Measurements from ENCODE around the gene COL18A1. TPM values are rescaled to one million over a fixed set of nuclear protein-coding genes. Genes with fewer than 3 reads are reported as not detected.
"Not testable (repeated sequence)": the region's sequence is repeated elsewhere in the genome, so short reads cannot be mapped to it uniquely, and the experiment has no call there.

COL18A1 gene
- polyA plus RNA-seq, 6 donors from 2014 or later = 0.13 to 0.49 (median 0.21) TPM

- DNase-seq = peak; percentile 56
- Mint-ChIP-seq H3K4me3 (peak overlapping the region; percentile 40 to 82 (median 76)), H3K36me3 (no peaks in the 10 kb centered on the region), H3K27ac (peak overlapping the region in 1 of 6 donors; percentile 87), H3K9me3 (no peaks in the 10 kb centered on the region), H3K4me1 (peaks cover 19 to 24% (median 19%) of the 10 kb centered on the region in 3 donors), H3K27me3 (peaks cover 0 to 17% (median 10%) of the 10 kb centered on the region in 3 donors)
- peak; percentile 37 to 57 for ATAC-seq (ENCODE audit: low read depth in 2 of 2)
Observed at GRCh38 chr21:45555557-45556301, 150.8 kb downstream of the COL18A1 start.

- no peaks in the 10 kb centered on the region for H3K36me3 Mint-ChIP-seq
- DNase-seq = no peak
- no peak for ATAC-seq (ENCODE audit: low read depth in 2 of 2)
- peak overlapping the region in 5 of 8 donors; percentile 32 to 76 (median 59) for H3K4me3 Mint-ChIP-seq
- H3K9me3 Mint-ChIP-seq = no peaks in the 10 kb centered on the region
- H3K27me3 Mint-ChIP-seq = peaks cover 0 to 17% (median 13%) of the 10 kb centered on the region in 3 donors
- H3K4me1 Mint-ChIP-seq = peaks cover 13 to 19% (median 14%) of the 10 kb centered on the region in 3 donors
- H3K27ac Mint-ChIP-seq = peak overlapping the region in 1 of 6 donors; percentile 84
Observed at GRCh38 chr21:45556302-45556644, 151.3 kb downstream of the COL18A1 start.

- no peak for ATAC-seq (ENCODE audit: low read depth in 2 of 2)
- no peaks in the 10 kb centered on the region for H3K36me3 Mint-ChIP-seq
- peak overlapping the region in 7 of 8 donors; percentile 24 to 76 (median 59) for H3K4me3 Mint-ChIP-seq
- peaks cover 7 to 12% (median 7%) of the 10 kb centered on the region in 3 donors for H3K4me1 Mint-ChIP-seq
- DNase-seq = no peak
- H3K27me3 Mint-ChIP-seq = peaks cover 0 to 18% (median 14%) of the 10 kb centered on the region in 3 donors
- peak overlapping the region in 2 of 6 donors; percentile 24 to 84 for H3K27ac Mint-ChIP-seq
- H3K9me3 Mint-ChIP-seq = no peaks in the 10 kb centered on the region
Observed at GRCh38 chr21:45556645-45557615, 152.0 kb downstream of the COL18A1 start.

- peak overlapping the region in 1 of 6 donors; percentile 88 for H3K27ac Mint-ChIP-seq
- peaks cover 0 to 2% of the 10 kb centered on the region in 2 donors for H3K36me3 Mint-ChIP-seq
- peaks cover 5 to 10% (median 5%) of the 10 kb centered on the region in 3 donors for H3K4me1 Mint-ChIP-seq
- H3K4me3 Mint-ChIP-seq = peak overlapping the region in 2 of 8 donors; percentile 22 to 70
- peaks cover 0 to 2% (median 0%) of the 10 kb centered on the region in 7 donors for H3K9me3 Mint-ChIP-seq
- ATAC-seq (ENCODE audit: low read depth in 2 of 2) (no peak), DNase-seq (no peak)
- peaks cover 0 to 25% (median 21%) of the 10 kb centered on the region in 3 donors for H3K27me3 Mint-ChIP-seq
Observed at GRCh38 chr21:45557616-45558043, 152.7 kb downstream of the COL18A1 start.

GRCh38 chr21:45558044-45558721 is 153.2 kb downstream of the COL18A1 start:
- Mint-ChIP-seq H3K36me3 (peaks cover 0 to 8% of the 10 kb centered on the region in 2 donors), H3K4me1 (peaks cover 5% of the 10 kb centered on the region in 3 donors), H3K27me3 (peaks cover 0 to 30% (median 27%) of the 10 kb centered on the region in 3 donors), H3K27ac (no peak overlapping the region), H3K9me3 (peaks cover 0 to 8% (median 5%) of the 10 kb centered on the region in 7 donors), H3K4me3 (peak overlapping the region in 2 of 8 donors; percentile 53 to 70)
- no peak for DNase-seq
- no peak for ATAC-seq (ENCODE audit: low read depth in 2 of 2)

GRCh38 chr21:45559216-45560105 is 154.5 kb downstream of the COL18A1 start:
- Mint-ChIP-seq H3K27me3 (peaks cover 6 to 42% (median 35%) of the 10 kb centered on the region in 3 donors), H3K27ac (no peak overlapping the region), H3K36me3 (peaks cover 0 to 8% of the 10 kb centered on the region in 2 donors), H3K4me3 (no peak overlapping the region), H3K4me1 (peaks cover 4% of the 10 kb centered on the region in 3 donors), H3K9me3 (peaks cover 2 to 12% (median 6%) of the 10 kb centered on the region in 7 donors)
- no peak for DNase-seq
- ATAC-seq (ENCODE audit: low read depth in 2 of 2) = no peak

- Mint-ChIP-seq H3K4me3 (no peak overlapping the region), H3K4me1 (no peaks in the 10 kb centered on the region)
Observed at GRCh38 chr21:45560106-45561021, 155.4 kb downstream of the COL18A1 start.

GRCh38 chr21:45561241-45561640 is 156.3 kb downstream of the COL18A1 start:
- not testable (repeated sequence) for DNase-seq; ATAC-seq (ENCODE audit: low read depth in 2 of 2); H3K36me3 Mint-ChIP-seq; H3K4me3 Mint-ChIP-seq; H3K4me1 Mint-ChIP-seq
- H3K27ac Mint-ChIP-seq = peak overlapping the region in 1 of 6 donors; percentile 76
- peaks cover 2 to 12% (median 6%) of the 10 kb centered on the region in 7 donors for H3K9me3 Mint-ChIP-seq
- peaks cover 6 to 48% (median 45%) of the 10 kb centered on the region in 3 donors for H3K27me3 Mint-ChIP-seq

More at GRCh38 chr21:45560106-45561021, 155.4 kb downstream of the COL18A1 start:
- ATAC-seq (ENCODE audit: low read depth in 2 of 2) = no peak
- Mint-ChIP-seq H3K36me3 (peaks cover 0 to 8% of the 10 kb centered on the region in 2 donors), H3K9me3 (peaks cover 2 to 12% (median 6%) of the 10 kb centered on the region in 7 donors), H3K27ac (no peak overlapping the region), H3K27me3 (peaks cover 6 to 48% (median 44%) of the 10 kb centered on the region in 3 donors)
- no peak for DNase-seq

GRCh38 chr21:45562402-45562801 is 157.4 kb downstream of the COL18A1 start:
- no peak overlapping the region for H3K4me3 Mint-ChIP-seq
- H3K9me3 Mint-ChIP-seq = peaks cover 2 to 12% (median 6%) of the 10 kb centered on the region in 7 donors
- H3K27me3 Mint-ChIP-seq = peaks cover 6 to 48% (median 45%) of the 10 kb centered on the region in 3 donors
- H3K36me3 Mint-ChIP-seq = peaks cover 0 to 8% of the 10 kb centered on the region in 2 donors
- no peak overlapping the region for H3K27ac Mint-ChIP-seq
- DNase-seq (no peak), ATAC-seq (ENCODE audit: low read depth in 2 of 2) (no peak)
- H3K4me1 Mint-ChIP-seq = no peaks in the 10 kb centered on the region

GRCh38 chr21:45562965-45563364 is 158.0 kb downstream of the COL18A1 start:
- Mint-ChIP-seq H3K36me3 (peaks cover 0 to 8% of the 10 kb centered on the region in 2 donors), H3K4me3 (no peak overlapping the region), H3K9me3 (peaks cover 2 to 12% (median 6%) of the 10 kb centered on the region in 7 donors), H3K27ac (no peak overlapping the region), H3K27me3 (peaks cover 6 to 48% (median 45%) of the 10 kb centered on the region in 3 donors), H3K4me1 (no peaks in the 10 kb centered on the region)
- ATAC-seq (ENCODE audit: low read depth in 2 of 2) (no peak), DNase-seq (no peak)
